Gastroesophageal sphincter (tissue), 4 donors: ENCODE data around the gene EXOC1. TPM values are rescaled to one million over a fixed set of nuclear protein-coding genes. Genes with fewer than 3 reads are reported as not detected.
"Not testable (repeated sequence)": the region's sequence is repeated elsewhere in the genome, so short reads cannot be mapped to it uniquely, and the experiment has no call there.

ENCODE experiments used
- ATAC-seq: fragments of 150-250 bp; one replicate; pipeline ENCODE4 v1.9.1; 2016; ENCODE audit warnings: mild to moderate bottlenecking, moderate library complexity
- H3K27ac ChIP-seq, 4 donors: fragments of 200-600 bp; sonication (generic) in 3 of 4; 1 replicate in 3 of 4; 2 replicates in 1 of 4; pipeline ENCODE4 v1.5.1; 2016 to 2019
- H3K27me3 ChIP-seq: fragments of 200-600 bp; sonication (generic); one replicate; pipeline ENCODE4 v1.5.1; 2019
- H3K36me3 ChIP-seq, 2 donors: fragments of 200-600 bp; sonication (generic); one replicate each; pipeline ENCODE4 v1.5.1; 2019; ENCODE audit warnings: control low read depth in 1 of 2
- H3K4me1 ChIP-seq, 3 donors: fragments of 200-600 bp; sonication (generic); 1 replicate in 2 of 3; 2 replicates in 1 of 3; pipeline ENCODE4 v1.5.1; 2016 to 2019; ENCODE audit warnings: control low read depth in 2 of 3
- H3K4me3 ChIP-seq, 2 donors: fragments of 200-600 bp; sonication (generic); one replicate each; pipeline ENCODE4 v1.5.1; 2019; ENCODE audit warnings: mild to moderate bottlenecking in 1 of 2, moderate library complexity in 1 of 2
- H3K9me3 ChIP-seq, 3 donors: fragments of 200-600 bp; sonication (generic); one replicate each; pipeline ENCODE4 v1.5.1; 2017 to 2019; ENCODE audit warnings: control low read depth in 2 of 3
- EP300 ChIP-seq: sonication (generic); formaldehyde crosslinking; IDR thresholded peaks from one replicate; pipeline ENCODE4 v1.6.1; 2017; ENCODE audit warnings: antibody characterized with exemption, mild to moderate bottlenecking
- POLR2A ChIP-seq, 2 donors: fragments of 450-650 bp; IDR thresholded peaks; one replicate each; pipeline ENCODE4 v1.6.1; 2017; ENCODE audit warnings: antibody characterized with exemption in 2 of 2, mild to moderate bottlenecking in 2 of 2, moderate library complexity in 1 of 2
- POLR2AphosphoS5 ChIP-seq: sonication (generic); formaldehyde crosslinking; IDR thresholded peaks from one replicate; pipeline ENCODE4 v1.6.1; 2017; ENCODE audit warnings: antibody characterized with exemption
- WGBS, 2 donors: methylation state at CpG; one replicate each; pipeline ENCODE4 v1.1.5; 2018; ENCODE audit warnings: low coverage in 1 of 2; 5-methylcytosine and 5-hydroxymethylcytosine counted together
- total RNA-seq, 4 donors: library from RNA; depleted of rRNA; stranded (reverse); fragments of >200 nt; gene quantifications; one replicate each; pipeline ENCODE4 v1.1.0, GENCODE V29; 2016
- TF ChIP-seq, protein P1 (sequence below), 4 experiments: fragments of 200-600 bp in 2 of 4; fragments of 450-650 bp in 2 of 4; sonication (generic) in 1 of 4; IDR thresholded peaks; one replicate each; pipeline ENCODE4 v1.5.1; 2017 to 2019; ENCODE audit warnings: antibody characterized with exemption in 4 of 4, mild to moderate bottlenecking in 2 of 4, moderate library complexity in 2 of 4

Gene EXOC1
- total RNA-seq, 4 donors from 2014 or later: 30.2 to 48.6 (median 38.8) TPM

DNA sequence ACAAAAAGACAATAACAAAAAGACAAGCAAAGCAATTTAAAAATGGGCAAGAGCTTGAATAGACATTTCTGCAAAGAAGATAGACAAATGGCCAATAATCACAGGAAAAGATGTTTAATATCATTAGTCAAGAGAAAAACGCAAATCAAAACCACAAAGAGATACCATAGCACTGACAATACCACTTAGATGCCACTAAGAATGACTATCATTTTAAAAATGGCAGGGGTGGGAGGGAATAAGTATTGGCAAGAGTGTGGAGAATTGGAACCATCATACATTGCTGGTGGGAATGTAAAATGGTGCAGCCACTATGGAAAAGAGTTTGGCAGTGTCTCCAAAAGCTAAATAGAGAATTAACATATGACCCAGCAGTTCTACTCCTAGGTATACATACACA is 15.1 kb upstream of the EXOC1 start:
- no peaks in the 10 kb centered on the region for H3K4me1 ChIP-seq
- TF ChIP-seq, protein P1, sequence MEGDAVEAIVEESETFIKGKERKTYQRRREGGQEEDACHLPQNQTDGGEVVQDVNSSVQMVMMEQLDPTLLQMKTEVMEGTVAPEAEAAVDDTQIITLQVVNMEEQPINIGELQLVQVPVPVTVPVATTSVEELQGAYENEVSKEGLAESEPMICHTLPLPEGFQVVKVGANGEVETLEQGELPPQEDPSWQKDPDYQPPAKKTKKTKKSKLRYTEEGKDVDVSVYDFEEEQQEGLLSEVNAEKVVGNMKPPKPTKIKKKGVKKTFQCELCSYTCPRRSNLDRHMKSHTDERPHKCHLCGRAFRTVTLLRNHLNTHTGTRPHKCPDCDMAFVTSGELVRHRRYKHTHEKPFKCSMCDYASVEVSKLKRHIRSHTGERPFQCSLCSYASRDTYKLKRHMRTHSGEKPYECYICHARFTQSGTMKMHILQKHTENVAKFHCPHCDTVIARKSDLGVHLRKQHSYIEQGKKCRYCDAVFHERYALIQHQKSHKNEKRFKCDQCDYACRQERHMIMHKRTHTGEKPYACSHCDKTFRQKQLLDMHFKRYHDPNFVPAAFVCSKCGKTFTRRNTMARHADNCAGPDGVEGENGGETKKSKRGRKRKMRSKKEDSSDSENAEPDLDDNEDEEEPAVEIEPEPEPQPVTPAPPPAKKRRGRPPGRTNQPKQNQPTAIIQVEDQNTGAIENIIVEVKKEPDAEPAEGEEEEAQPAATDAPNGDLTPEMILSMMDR (IDR thresholded peaks at IDR 0.05): no peak
- no peak for TF ChIP-seq POLR2A (IDR thresholded peaks at IDR 0.05)
- H3K9me3 ChIP-seq: peaks cover 0 to 6% (median 0%) of the 10 kb centered on the region in 3 donors
- no peak overlapping the region for H3K4me3 ChIP-seq
- H3K27ac ChIP-seq: no peak overlapping the region
- no peaks in the 10 kb centered on the region for H3K36me3 ChIP-seq
- no peak for ATAC-seq
- 60% methylated on average over 1 of the region's 1 CpG; no CpG with 5 or more reads in 1 of the 2 donors for WGBS, 2 donors
- peaks cover 17% of the 10 kb centered on the region for H3K27me3 ChIP-seq

GRCh38 chr4:55838952-55839351 is 14.5 kb upstream of the EXOC1 start:
- ATAC-seq: no peak

DNA sequence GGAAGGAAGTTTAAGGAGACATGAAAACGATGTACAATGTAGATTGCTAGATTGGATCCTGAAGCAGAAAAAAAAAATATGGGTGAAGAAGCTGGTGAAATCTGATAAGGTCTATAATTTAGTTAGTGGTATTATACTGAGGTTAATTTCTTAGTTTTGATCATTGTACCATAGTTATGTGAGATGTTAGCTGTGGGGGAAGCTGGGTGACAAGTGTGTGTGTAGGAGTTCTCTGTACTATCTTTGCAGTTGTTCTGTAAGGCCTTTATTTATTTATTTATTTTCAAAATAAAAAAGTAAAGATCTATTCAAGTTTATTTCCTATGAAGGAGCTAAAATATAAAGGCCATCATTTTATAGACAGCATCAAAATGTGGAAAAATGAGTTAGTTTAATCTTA is 12.5 kb upstream of the EXOC1 start:
- peaks cover 14% of the 10 kb centered on the region for H3K27me3 ChIP-seq
- no peak overlapping the region for H3K27ac ChIP-seq
- ATAC-seq: no peak
- H3K9me3 ChIP-seq: peaks cover 0 to 6% (median 0%) of the 10 kb centered on the region in 3 donors
- TF ChIP-seq, protein P1 (IDR thresholded peaks at IDR 0.05): no peak
- TF ChIP-seq POLR2A (IDR thresholded peaks at IDR 0.05) (no peak), EP300 (no peak), POLR2AphosphoS5 (no peak)
- 80 to 86% methylated on average over 1 of the region's 1 CpG for WGBS, 2 donors
- H3K36me3 ChIP-seq: no peaks in the 10 kb centered on the region
- no peaks in the 10 kb centered on the region for H3K4me1 ChIP-seq
- H3K4me3 ChIP-seq: no peak overlapping the region

More at GRCh38 chr4:55838952-55839351, 14.5 kb upstream of the EXOC1 start:
- H3K27ac ChIP-seq: no peak overlapping the region
- H3K4me3 ChIP-seq: no peak overlapping the region
- H3K27me3 ChIP-seq: peaks cover 17% of the 10 kb centered on the region
- TF ChIP-seq POLR2AphosphoS5 (no peak), EP300 (no peak), POLR2A (IDR thresholded peaks at IDR 0.05) (no peak)
- TF ChIP-seq, protein P1 (IDR thresholded peaks at IDR 0.05): no peak
- H3K9me3 ChIP-seq: peaks cover 0 to 6% (median 0%) of the 10 kb centered on the region in 3 donors
- no peaks in the 10 kb centered on the region for H3K36me3 ChIP-seq
- no peaks in the 10 kb centered on the region for H3K4me1 ChIP-seq

- H3K4me1 ChIP-seq, H3K36me3 ChIP-seq, ATAC-seq, H3K4me3 ChIP-seq, H3K27ac ChIP-seq, H3K9me3 ChIP-seq: not testable (repeated sequence)
- WGBS, 2 donors: 73 to 95% methylated on average over 1 to 4 of the region's 22 CpGs
- peaks cover 14% of the 10 kb centered on the region for H3K27me3 ChIP-seq
Measured at GRCh38 chr4:55841373-55842239, 11.8 kb upstream of the EXOC1 start.

- H3K27me3 ChIP-seq: peaks cover 14% of the 10 kb centered on the region
- H3K4me1 ChIP-seq, H3K4me3 ChIP-seq, H3K9me3 ChIP-seq, H3K36me3 ChIP-seq, H3K27ac ChIP-seq, ATAC-seq: not testable (repeated sequence)
- WGBS, 2 donors: no CpG with 5 or more reads among the region's 10 CpGs
Measured at GRCh38 chr4:55842312-55842711, 11.1 kb upstream of the EXOC1 start.

DNA sequence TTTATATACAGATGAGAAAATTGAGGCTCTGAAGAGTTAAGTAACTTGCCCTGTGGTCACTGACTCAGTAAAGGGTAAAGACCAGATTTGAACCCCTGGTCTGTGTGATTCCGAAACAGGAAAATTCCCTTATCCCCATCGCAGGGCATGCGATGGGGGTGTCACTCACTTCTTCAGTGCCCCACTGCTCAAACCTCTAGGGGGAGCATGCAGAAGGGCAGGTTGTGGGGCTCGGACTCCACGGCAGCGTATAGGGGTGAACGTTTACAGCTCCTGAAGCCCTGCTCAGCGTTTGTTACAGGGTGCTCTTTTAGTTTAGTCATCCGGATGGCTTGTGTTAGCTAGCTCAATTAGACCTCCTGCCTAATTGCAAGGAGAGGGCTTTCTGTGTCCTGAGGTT is 3.7 kb upstream of the EXOC1 start:
- 78 to 100% methylated on average over 2 to 6 of the region's 9 CpGs for WGBS, 2 donors
- no peak overlapping the region for H3K4me3 ChIP-seq
- H3K27ac ChIP-seq: no peak overlapping the region
- no peaks in the 10 kb centered on the region for H3K36me3 ChIP-seq
- no peaks in the 10 kb centered on the region for H3K9me3 ChIP-seq
- no peak for TF ChIP-seq EP300
- no peak for TF ChIP-seq POLR2A (IDR thresholded peaks at IDR 0.05)
- TF ChIP-seq, protein P1 (IDR thresholded peaks at IDR 0.05): no peak
- no peak for TF ChIP-seq POLR2AphosphoS5
- ATAC-seq: no peak
- H3K27me3 ChIP-seq: peaks cover 9% of the 10 kb centered on the region
- H3K4me1 ChIP-seq: peaks cover 0 to 12% (median 4%) of the 10 kb centered on the region in 3 donors
